ENCODE measurements around the gene GLYATL1B. TPM values are rescaled to one million over a fixed set of nuclear protein-coding genes. Genes with fewer than 3 reads are reported as not detected.
"Not testable (repeated sequence)": the region's sequence is repeated elsewhere in the genome, so short reads cannot be mapped to it uniquely, and the experiment has no call there.

The GLYATL1B gene
- total and polyA plus RNA-seq, 9 donors = 0.14 TPM; not detected in 8

- Histone ChIP-seq H3K27ac (ENCODE audit: low read length) (no peak overlapping the region), H3K4me1 (ENCODE audit: control insufficient read depth, insufficient read depth, low read length) (peaks cover 6% of the 10 kb centered on the region), H3K27me3 (ENCODE audit: control insufficient read depth, insufficient read depth, low read length) (peaks cover 12% of the 10 kb centered on the region), H3K9me3 (replicated peaks; ENCODE audit: control insufficient read depth, low read depth, low read length) (no peaks in the 10 kb centered on the region), H3K36me3 (ENCODE audit: control insufficient read depth, insufficient read depth, low read length) (no peaks in the 10 kb centered on the region), H3K4me3 (ENCODE audit: low read length) (no peak overlapping the region)
- WGBS (ENCODE audit: insufficient coverage) = 63% methylated on average over 43 of the region's 56 CpGs
- DNase-seq = no peak
Observed at GRCh38 chr11:59062602-59063529, 23.2 kb upstream of the GLYATL1B start.

- H3K9me3 ChIP-seq (replicated peaks; ENCODE audit: control insufficient read depth, low read depth, low read length); H3K36me3 ChIP-seq (ENCODE audit: control insufficient read depth, insufficient read depth, low read length); H3K4me3 ChIP-seq (ENCODE audit: low read length); DNase-seq; H3K27ac ChIP-seq (ENCODE audit: low read length); H3K4me1 ChIP-seq (ENCODE audit: control insufficient read depth, insufficient read depth, low read length): not testable (repeated sequence)
- peaks cover 12% of the 10 kb centered on the region for H3K27me3 ChIP-seq (ENCODE audit: control insufficient read depth, insufficient read depth, low read length)
- 77% methylated on average over 5 of the region's 14 CpGs for WGBS (ENCODE audit: insufficient coverage)
Observed at GRCh38 chr11:59063996-59064727, 21.9 kb upstream of the GLYATL1B start.

- Histone ChIP-seq H3K4me1 (ENCODE audit: control insufficient read depth, insufficient read depth, low read length) (no peaks in the 10 kb centered on the region), H3K4me3 (ENCODE audit: low read length) (no peak overlapping the region), H3K27me3 (ENCODE audit: control insufficient read depth, insufficient read depth, low read length) (peaks cover 2% of the 10 kb centered on the region), H3K27ac (ENCODE audit: low read length) (no peak overlapping the region), H3K9me3 (replicated peaks; ENCODE audit: control insufficient read depth, low read depth, low read length) (no peaks in the 10 kb centered on the region), H3K36me3 (ENCODE audit: control insufficient read depth, insufficient read depth, low read length) (no peaks in the 10 kb centered on the region)
- no peak for DNase-seq
- no CpG with 5 or more reads among the region's 1 CpG for WGBS (ENCODE audit: insufficient coverage)
Observed at GRCh38 chr11:59069087-59069486, 17.0 kb upstream of the GLYATL1B start.

GRCh38 chr11:59076876-59077571 is 9.1 kb upstream of the GLYATL1B start:
- Histone ChIP-seq H3K36me3 (ENCODE audit: control insufficient read depth, insufficient read depth, low read length) (no peaks in the 10 kb centered on the region), H3K4me3 (ENCODE audit: low read length) (no peak overlapping the region), H3K27ac (ENCODE audit: low read length) (no peak overlapping the region), H3K4me1 (ENCODE audit: control insufficient read depth, insufficient read depth, low read length) (no peaks in the 10 kb centered on the region), H3K27me3 (ENCODE audit: control insufficient read depth, insufficient read depth, low read length) (peaks cover 2% of the 10 kb centered on the region), H3K9me3 (replicated peaks; ENCODE audit: control insufficient read depth, low read depth, low read length) (no peaks in the 10 kb centered on the region)
- peak; percentile 5 for DNase-seq
- WGBS (ENCODE audit: insufficient coverage) = 87% methylated on average over 5 of the region's 8 CpGs

GRCh38 chr11:59078435-59078834 is 7.7 kb upstream of the GLYATL1B start:
- H3K27ac ChIP-seq (ENCODE audit: low read length) = no peak overlapping the region
- H3K4me1 ChIP-seq (ENCODE audit: control insufficient read depth, insufficient read depth, low read length) = no peaks in the 10 kb centered on the region
- WGBS (ENCODE audit: insufficient coverage) = 20% methylated on average over 1 of the region's 2 CpGs
- H3K27me3 ChIP-seq (ENCODE audit: control insufficient read depth, insufficient read depth, low read length) = peaks cover 2% of the 10 kb centered on the region
- H3K9me3 ChIP-seq (replicated peaks; ENCODE audit: control insufficient read depth, low read depth, low read length) = no peaks in the 10 kb centered on the region
- no peak overlapping the region for H3K4me3 ChIP-seq (ENCODE audit: low read length)
- DNase-seq = no peak
- H3K36me3 ChIP-seq (ENCODE audit: control insufficient read depth, insufficient read depth, low read length) = no peaks in the 10 kb centered on the region

GRCh38 chr11:59079086-59079485 is 7.0 kb upstream of the GLYATL1B start:
- Histone ChIP-seq H3K27me3 (ENCODE audit: control insufficient read depth, insufficient read depth, low read length) (peaks cover 2% of the 10 kb centered on the region), H3K27ac (ENCODE audit: low read length) (no peak overlapping the region), H3K4me3 (ENCODE audit: low read length) (no peak overlapping the region), H3K4me1 (ENCODE audit: control insufficient read depth, insufficient read depth, low read length) (no peaks in the 10 kb centered on the region), H3K36me3 (ENCODE audit: control insufficient read depth, insufficient read depth, low read length) (no peaks in the 10 kb centered on the region), H3K9me3 (replicated peaks; ENCODE audit: control insufficient read depth, low read depth, low read length) (no peaks in the 10 kb centered on the region)
- no CpG with 5 or more reads among the region's 1 CpG for WGBS (ENCODE audit: insufficient coverage)
- no peak for DNase-seq

- H3K4me1 ChIP-seq (ENCODE audit: control insufficient read depth, insufficient read depth, low read length); DNase-seq; H3K36me3 ChIP-seq (ENCODE audit: control insufficient read depth, insufficient read depth, low read length); H3K4me3 ChIP-seq (ENCODE audit: low read length); H3K27me3 ChIP-seq (ENCODE audit: control insufficient read depth, insufficient read depth, low read length); H3K27ac ChIP-seq (ENCODE audit: low read length); H3K9me3 ChIP-seq (replicated peaks; ENCODE audit: control insufficient read depth, low read depth, low read length): not testable (repeated sequence)
- no CpG with 5 or more reads among the region's 2 CpGs for WGBS (ENCODE audit: insufficient coverage)
Observed at GRCh38 chr11:59080421-59080820, 5.7 kb upstream of the GLYATL1B start.

GRCh38 chr11:59081430-59082020 is 4.6 kb upstream of the GLYATL1B start:
- H3K4me3 ChIP-seq (ENCODE audit: low read length); H3K9me3 ChIP-seq (replicated peaks; ENCODE audit: control insufficient read depth, low read depth, low read length); H3K27me3 ChIP-seq (ENCODE audit: control insufficient read depth, insufficient read depth, low read length); H3K4me1 ChIP-seq (ENCODE audit: control insufficient read depth, insufficient read depth, low read length); H3K36me3 ChIP-seq (ENCODE audit: control insufficient read depth, insufficient read depth, low read length); DNase-seq; H3K27ac ChIP-seq (ENCODE audit: low read length): not testable (repeated sequence)
- no CpG with 5 or more reads among the region's 4 CpGs for WGBS (ENCODE audit: insufficient coverage)

- Histone ChIP-seq H3K4me3 (ENCODE audit: low read length) (no peak overlapping the region), H3K27me3 (ENCODE audit: control insufficient read depth, insufficient read depth, low read length) (peaks cover 2% of the 10 kb centered on the region), H3K4me1 (ENCODE audit: control insufficient read depth, insufficient read depth, low read length) (no peaks in the 10 kb centered on the region), H3K36me3 (ENCODE audit: control insufficient read depth, insufficient read depth, low read length) (no peaks in the 10 kb centered on the region), H3K27ac (ENCODE audit: low read length) (no peak overlapping the region), H3K9me3 (replicated peaks; ENCODE audit: control insufficient read depth, low read depth, low read length) (no peaks in the 10 kb centered on the region)
- WGBS (ENCODE audit: insufficient coverage) = no CpG with 5 or more reads among the region's 4 CpGs
- no peak for DNase-seq
Observed at GRCh38 chr11:59088162-59088561, 2.1 kb downstream of the GLYATL1B start.

- H3K27ac ChIP-seq (ENCODE audit: low read length); H3K36me3 ChIP-seq (ENCODE audit: control insufficient read depth, insufficient read depth, low read length); H3K27me3 ChIP-seq (ENCODE audit: control insufficient read depth, insufficient read depth, low read length); H3K4me1 ChIP-seq (ENCODE audit: control insufficient read depth, insufficient read depth, low read length); DNase-seq; H3K9me3 ChIP-seq (replicated peaks; ENCODE audit: control insufficient read depth, low read depth, low read length); H3K4me3 ChIP-seq (ENCODE audit: low read length): not testable (repeated sequence)
Observed at GRCh38 chr11:59093576-59093975, 7.5 kb downstream of the GLYATL1B start.
